ENCODE measurements around the gene LY9. TPM values are rescaled to one million over a fixed set of nuclear protein-coding genes. Genes with fewer than 3 reads are reported as not detected.

The LY9 gene
- total RNA-seq, 6 experiments from 2014 or later: 0.11 to 1.3 (median 0.37) TPM; not detected in 1

DNA sequence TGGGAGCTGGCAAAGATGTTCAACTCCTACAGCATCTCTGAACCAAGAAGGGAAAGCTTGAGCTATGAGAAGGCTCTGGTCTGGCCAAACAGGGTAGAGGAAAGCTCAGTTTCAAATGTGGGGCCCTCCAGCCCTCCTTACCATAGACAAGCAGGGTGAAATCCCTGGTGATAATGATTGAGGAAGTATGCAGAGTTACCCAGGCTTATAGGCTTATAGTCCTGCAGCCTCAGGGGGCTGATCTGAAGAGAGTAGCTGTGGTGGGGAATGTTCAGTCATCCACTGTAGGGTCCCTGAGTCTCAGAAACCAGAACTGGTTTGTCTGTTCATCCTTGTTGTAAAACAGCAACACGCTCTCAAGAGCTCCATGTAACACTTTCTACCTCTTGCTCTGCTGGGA is 19.8 kb upstream of the LY9 start:
- no peak for ATAC-seq
- Histone ChIP-seq H3K27me3 (no peaks in the 10 kb centered on the region), H3K9me3 (no peaks in the 10 kb centered on the region), H3K4me3 (no peak overlapping the region), H3K36me3 (no peaks in the 10 kb centered on the region), H3K4me1 (no peaks in the 10 kb centered on the region), H3K27ac (no peak overlapping the region)
- DNase-seq: no peak
- intact Hi-C loops (cut with DNase I): no loop called here
- 100% methylated on average over 1 of the region's 1 CpG for WGBS (ENCODE audit: insufficient coverage, low coverage, low lambda C conversion rate, missing lambda C conversion rate)
- TF ChIP-seq, protein P1, sequence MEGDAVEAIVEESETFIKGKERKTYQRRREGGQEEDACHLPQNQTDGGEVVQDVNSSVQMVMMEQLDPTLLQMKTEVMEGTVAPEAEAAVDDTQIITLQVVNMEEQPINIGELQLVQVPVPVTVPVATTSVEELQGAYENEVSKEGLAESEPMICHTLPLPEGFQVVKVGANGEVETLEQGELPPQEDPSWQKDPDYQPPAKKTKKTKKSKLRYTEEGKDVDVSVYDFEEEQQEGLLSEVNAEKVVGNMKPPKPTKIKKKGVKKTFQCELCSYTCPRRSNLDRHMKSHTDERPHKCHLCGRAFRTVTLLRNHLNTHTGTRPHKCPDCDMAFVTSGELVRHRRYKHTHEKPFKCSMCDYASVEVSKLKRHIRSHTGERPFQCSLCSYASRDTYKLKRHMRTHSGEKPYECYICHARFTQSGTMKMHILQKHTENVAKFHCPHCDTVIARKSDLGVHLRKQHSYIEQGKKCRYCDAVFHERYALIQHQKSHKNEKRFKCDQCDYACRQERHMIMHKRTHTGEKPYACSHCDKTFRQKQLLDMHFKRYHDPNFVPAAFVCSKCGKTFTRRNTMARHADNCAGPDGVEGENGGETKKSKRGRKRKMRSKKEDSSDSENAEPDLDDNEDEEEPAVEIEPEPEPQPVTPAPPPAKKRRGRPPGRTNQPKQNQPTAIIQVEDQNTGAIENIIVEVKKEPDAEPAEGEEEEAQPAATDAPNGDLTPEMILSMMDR (IDR thresholded peaks at IDR 0.05): no peak
- TF ChIP-seq POLR2A (IDR thresholded peaks at IDR 0.05): no peak

DNA sequence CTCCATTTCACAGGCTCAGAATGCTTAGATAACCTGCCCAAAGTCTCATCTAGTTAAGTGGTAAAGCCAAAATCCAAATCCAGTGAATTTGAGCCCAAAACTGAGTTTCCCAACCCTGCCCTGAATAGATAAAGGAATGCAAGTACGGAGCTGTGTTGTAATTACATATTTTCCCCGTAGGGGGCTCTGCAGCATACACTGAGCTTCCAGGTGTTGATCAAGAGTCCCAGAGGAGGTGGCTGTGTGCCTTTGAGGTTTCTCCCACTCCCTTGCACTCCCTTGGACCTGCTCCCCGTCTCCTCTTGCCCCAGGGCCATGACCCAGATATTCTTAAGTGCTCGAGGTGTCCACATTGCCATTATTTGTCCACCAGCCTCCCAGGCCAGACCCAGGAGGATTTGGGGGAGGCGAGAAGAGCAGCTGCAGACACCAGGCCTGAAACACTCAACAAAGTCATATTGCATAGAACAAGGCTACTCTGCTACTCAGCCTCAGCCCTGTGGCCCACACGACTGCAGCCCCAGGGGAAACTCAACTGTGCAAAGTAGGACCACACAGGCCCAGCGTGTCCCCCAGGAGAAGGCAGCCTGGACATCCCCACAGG is 18.4 kb upstream of the LY9 start:
- no peak overlapping the region for H3K4me3 ChIP-seq
- intact Hi-C loops (cut with DNase I): no loop called here
- WGBS (ENCODE audit: insufficient coverage, low coverage, low lambda C conversion rate, missing lambda C conversion rate): 57% methylated on average over 1 of the region's 7 CpGs
- no peak for DNase-seq
- H3K9me3 ChIP-seq: no peaks in the 10 kb centered on the region
- no peaks in the 10 kb centered on the region for H3K27me3 ChIP-seq
- H3K36me3 ChIP-seq: no peaks in the 10 kb centered on the region
- TF ChIP-seq, protein P1 (IDR thresholded peaks at IDR 0.05): peak; percentile 12 to 45 (median 24)
- no peak for TF ChIP-seq POLR2A (IDR thresholded peaks at IDR 0.05)
- H3K27ac ChIP-seq: no peak overlapping the region
- no peaks in the 10 kb centered on the region for H3K4me1 ChIP-seq
- peak in 3 of 4 donors; percentile 25 to 63 (median 37) for ATAC-seq

DNA sequence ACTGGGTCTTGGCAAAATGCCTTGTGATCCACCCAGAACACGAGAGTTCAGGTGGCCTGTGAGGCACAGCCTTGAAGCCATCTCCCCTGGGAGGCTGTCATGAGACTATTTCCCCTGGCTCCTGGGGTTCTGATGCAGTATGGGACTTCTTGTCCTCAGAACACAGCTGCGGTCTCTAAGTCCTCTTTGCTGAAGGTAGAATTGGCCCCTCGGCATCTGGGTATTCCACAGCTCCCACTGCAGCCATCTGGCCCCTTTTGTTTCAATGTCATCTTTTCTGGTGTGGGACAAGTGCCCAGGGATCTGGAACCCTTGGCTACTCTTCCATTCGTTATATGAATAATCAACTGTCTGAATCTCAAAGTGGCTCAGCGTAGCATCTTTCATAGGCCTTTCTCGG is 17.0 kb upstream of the LY9 start:
- Histone ChIP-seq H3K36me3 (no peaks in the 10 kb centered on the region), H3K9me3 (no peaks in the 10 kb centered on the region), H3K4me1 (no peaks in the 10 kb centered on the region), H3K27me3 (no peaks in the 10 kb centered on the region), H3K4me3 (no peak overlapping the region), H3K27ac (no peak overlapping the region)
- WGBS (ENCODE audit: insufficient coverage, low coverage, low lambda C conversion rate, missing lambda C conversion rate): 72% methylated on average over 4 of the region's 6 CpGs
- TF ChIP-seq POLR2A (IDR thresholded peaks at IDR 0.05): no peak
- TF ChIP-seq, protein P1 (IDR thresholded peaks at IDR 0.05): no peak
- intact Hi-C loops (cut with DNase I): no loop called here
- ATAC-seq: no peak
- DNase-seq: no peak

DNA sequence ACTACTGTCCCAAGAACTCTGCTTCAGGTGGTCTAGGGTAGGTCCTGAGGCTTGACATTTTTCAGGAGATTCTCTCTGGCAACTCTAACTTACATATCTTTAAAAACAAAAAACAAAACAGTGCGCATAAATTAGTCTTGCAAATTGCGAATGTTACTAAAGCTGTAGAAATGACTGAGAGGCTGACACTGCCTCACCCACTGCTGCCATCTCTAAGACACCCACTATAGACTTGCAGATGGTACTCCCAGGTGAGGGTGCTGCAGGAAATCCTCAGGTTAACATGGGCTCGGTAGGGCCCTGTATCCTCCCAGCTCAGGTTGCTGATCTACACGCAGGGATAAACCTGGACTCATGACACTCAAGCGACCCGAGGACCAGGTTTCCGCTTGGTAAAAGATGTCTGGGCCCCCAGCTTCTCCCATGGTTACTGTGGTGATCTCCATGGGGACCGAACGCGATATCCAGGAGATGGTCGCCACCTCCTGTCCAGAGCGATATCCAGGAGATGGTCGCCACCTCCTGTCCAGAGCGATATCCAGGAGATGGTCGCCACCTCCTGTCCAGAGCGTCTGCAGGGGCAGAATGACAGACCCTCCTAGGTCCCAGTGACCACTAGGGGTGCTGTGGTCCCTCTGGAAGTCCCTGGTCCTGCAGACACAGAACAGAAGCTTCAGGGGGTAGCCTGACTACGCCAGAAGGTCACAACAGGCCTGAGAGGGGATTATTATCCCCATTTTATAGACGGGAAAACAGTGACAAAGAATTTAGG is 16.2 kb upstream of the LY9 start:
- intact Hi-C loops (cut with DNase I): no loop called here
- H3K27me3 ChIP-seq: no peaks in the 10 kb centered on the region
- H3K9me3 ChIP-seq: no peaks in the 10 kb centered on the region
- H3K4me3 ChIP-seq: no peak overlapping the region
- no peak for DNase-seq
- no peak overlapping the region for H3K27ac ChIP-seq
- TF ChIP-seq, protein P1 (IDR thresholded peaks at IDR 0.05): peak; percentile 6 to 31 (median 26)
- TF ChIP-seq POLR2A (IDR thresholded peaks at IDR 0.05): no peak
- ATAC-seq: peak in 2 of 4 donors; percentile 11 to 35
- WGBS (ENCODE audit: insufficient coverage, low coverage, low lambda C conversion rate, missing lambda C conversion rate): 86% methylated on average over 5 of the region's 18 CpGs
- H3K36me3 ChIP-seq: no peaks in the 10 kb centered on the region
- no peaks in the 10 kb centered on the region for H3K4me1 ChIP-seq

Data from right lobe of liver (tissue), 6 donors.